ENCODE measurements around the gene USP3. TPM values are rescaled to one million over a fixed set of nuclear protein-coding genes. Genes with fewer than 3 reads are reported as not detected.

The USP3 gene
- total and polyA plus RNA-seq, 10 of the 15 experiments (the other 5 are each of a cell fraction or from before 2014, with no cell fraction given) = 23.8 to 64.5 (median 50.3) TPM

DNA sequence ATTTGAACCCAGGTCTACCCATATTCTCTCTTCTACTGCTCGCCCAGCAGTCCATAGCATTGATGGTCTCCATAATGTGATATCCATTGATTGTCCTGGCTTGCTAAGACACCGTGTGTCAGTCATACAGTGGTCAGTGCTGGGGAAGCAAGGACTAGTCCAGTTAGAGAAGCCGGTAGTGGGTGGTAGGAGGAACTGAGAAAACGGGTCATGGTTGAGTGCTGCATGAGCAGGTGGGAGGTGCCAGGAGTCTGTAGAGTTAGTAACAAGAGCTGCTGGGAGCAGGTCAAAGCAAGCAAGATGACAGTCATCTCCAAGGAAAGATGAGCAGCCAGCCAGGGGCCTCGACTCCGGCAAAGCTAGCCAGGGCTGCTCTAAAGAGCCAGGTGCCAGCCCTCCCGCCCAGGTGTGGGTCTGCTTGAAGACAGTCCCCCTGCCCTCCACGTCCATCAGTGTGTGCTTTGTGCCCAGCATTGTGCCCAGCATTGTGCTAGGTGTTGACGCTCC, 29.5 kb upstream of the USP3 start (continued):
- TF ChIP-seq POLR2AphosphoS2 (IDR thresholded peaks at IDR 0.05; ENCODE audit: low read depth, low read length) (no peak), MTA3 (IDR thresholded peaks at IDR 0.05; ENCODE audit: borderline replicate concordance, low read length) (no peak; the same call in 1 of the 2 replicates)

DNA sequence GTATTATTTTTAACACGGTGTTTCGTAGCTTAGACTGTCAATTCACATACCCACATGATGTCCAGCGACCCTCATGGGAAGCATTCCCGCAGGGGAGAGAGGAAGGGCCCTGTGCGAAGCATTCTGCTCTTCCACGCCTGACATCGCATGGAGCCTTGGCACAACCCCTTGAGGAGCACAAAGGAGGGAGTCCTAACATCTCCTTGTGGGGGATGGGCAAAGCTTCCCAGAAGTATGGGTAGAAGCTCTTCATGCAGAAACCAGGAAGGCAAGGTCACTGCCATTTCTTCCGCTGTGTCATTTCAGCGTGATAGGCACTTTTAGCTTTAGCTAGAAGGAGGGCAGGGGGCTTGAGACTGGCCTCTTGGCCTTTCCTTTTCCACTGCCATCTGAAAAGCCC, 28.7 kb upstream of the USP3 start:
- Histone ChIP-seq H3K27me3 (replicated peaks in 1 of 2; ENCODE audit: control insufficient read depth in 2 of 2, insufficient read depth in 2 of 2, low read length in 1 of 2) (no peaks in the 10 kb centered on the region), H3K27ac (ENCODE audit: control insufficient read depth, insufficient read depth) (peak overlapping the region; percentile 100), H3K4me1 (ENCODE audit: control insufficient read depth, insufficient read depth, low read length) (peaks cover 76% of the 10 kb centered on the region), H3K79me2 (ENCODE audit: control insufficient read depth, insufficient read depth, low read length) (no peaks in the 10 kb centered on the region; the same call in 1 of the 2 replicates), H3K4me3 (no peak overlapping the region), H3K4me2 (ENCODE audit: control insufficient read depth, insufficient read depth) (no peak overlapping the region; the same call in 1 of the 2 replicates), H3K36me3 (ENCODE audit: control insufficient read depth in 2 of 2, insufficient read depth in 2 of 2, low read length in 1 of 2) (no peaks in the 10 kb centered on the region), H4K20me1 (ENCODE audit: control insufficient read depth, insufficient read depth) (no peaks in the 10 kb centered on the region), H2AFZ (ENCODE audit: control insufficient read depth, low read depth, low read length) (no peak overlapping the region), H3K9ac (ENCODE audit: control insufficient read depth, insufficient read depth, low read length) (no peak overlapping the region; the same call in 1 of the 2 replicates), H3K9me3 (replicated peaks; ENCODE audit: control insufficient read depth, insufficient read depth, low read length) (no peaks in the 10 kb centered on the region)
- 48% methylated on average over 9 of the region's 9 CpGs for WGBS (ENCODE audit: insufficient coverage, insufficient replicate concordance, low lambda C conversion rate, missing lambda C conversion rate)
- ATAC-seq (no peak), FAIRE-seq (no peak), DNase-seq (ENCODE audit: low read depth, low spot score) (no peak)
- SMC1A ChIA-PET (ENCODE audit: uncharacterized antibody, unreplicated experiment) = interaction anchor here (0.8 to 6.8 kb wide), 17 partner anchors 8 to 123 kb away, joined by 3 to 115 read pairs (median 6); partner anchors contain the start of genes FBXL22 and USP3
- CTCF ChIA-PET = interaction anchor here (0.6 to 15.5 kb wide), 12 partner anchors 8 to 1093 kb away, joined by 3 to 272 read pairs (median 10); partner anchors contain the start of genes FBXL22 and USP3
- no TSS peak for BruUV-seq (replicated peaks)
- intact Hi-C loops (cut with micrococcal nuclease; ENCODE audit: unreplicated experiment) = loop anchor here (10.0 kb wide), 2 partner anchors 619 to 679 kb away; partner anchors contain the start of genes CIAO2A, SNX1 and SNX22
- POLR2A ChIA-PET = interaction anchor here (1.1 to 5.4 kb wide), 12 partner anchors 8 to 125 kb away, joined by 3 to 40 read pairs (median 6); partner anchors contain the start of gene USP3
- in situ Hi-C loops (cut with MboI) = loop anchor here (25.0 kb wide), 1 partner anchor 1412 kb away; no protein-coding TSS in a partner anchor
- RAD21 ChIA-PET (ENCODE audit: unreplicated experiment) = interaction anchor here (0.7 to 11.9 kb wide), 15 partner anchors 8 to 133 kb away, joined by 3 to 197 read pairs (median 8); partner anchors contain the start of gene USP3
- TF ChIP-seq, protein P1, sequence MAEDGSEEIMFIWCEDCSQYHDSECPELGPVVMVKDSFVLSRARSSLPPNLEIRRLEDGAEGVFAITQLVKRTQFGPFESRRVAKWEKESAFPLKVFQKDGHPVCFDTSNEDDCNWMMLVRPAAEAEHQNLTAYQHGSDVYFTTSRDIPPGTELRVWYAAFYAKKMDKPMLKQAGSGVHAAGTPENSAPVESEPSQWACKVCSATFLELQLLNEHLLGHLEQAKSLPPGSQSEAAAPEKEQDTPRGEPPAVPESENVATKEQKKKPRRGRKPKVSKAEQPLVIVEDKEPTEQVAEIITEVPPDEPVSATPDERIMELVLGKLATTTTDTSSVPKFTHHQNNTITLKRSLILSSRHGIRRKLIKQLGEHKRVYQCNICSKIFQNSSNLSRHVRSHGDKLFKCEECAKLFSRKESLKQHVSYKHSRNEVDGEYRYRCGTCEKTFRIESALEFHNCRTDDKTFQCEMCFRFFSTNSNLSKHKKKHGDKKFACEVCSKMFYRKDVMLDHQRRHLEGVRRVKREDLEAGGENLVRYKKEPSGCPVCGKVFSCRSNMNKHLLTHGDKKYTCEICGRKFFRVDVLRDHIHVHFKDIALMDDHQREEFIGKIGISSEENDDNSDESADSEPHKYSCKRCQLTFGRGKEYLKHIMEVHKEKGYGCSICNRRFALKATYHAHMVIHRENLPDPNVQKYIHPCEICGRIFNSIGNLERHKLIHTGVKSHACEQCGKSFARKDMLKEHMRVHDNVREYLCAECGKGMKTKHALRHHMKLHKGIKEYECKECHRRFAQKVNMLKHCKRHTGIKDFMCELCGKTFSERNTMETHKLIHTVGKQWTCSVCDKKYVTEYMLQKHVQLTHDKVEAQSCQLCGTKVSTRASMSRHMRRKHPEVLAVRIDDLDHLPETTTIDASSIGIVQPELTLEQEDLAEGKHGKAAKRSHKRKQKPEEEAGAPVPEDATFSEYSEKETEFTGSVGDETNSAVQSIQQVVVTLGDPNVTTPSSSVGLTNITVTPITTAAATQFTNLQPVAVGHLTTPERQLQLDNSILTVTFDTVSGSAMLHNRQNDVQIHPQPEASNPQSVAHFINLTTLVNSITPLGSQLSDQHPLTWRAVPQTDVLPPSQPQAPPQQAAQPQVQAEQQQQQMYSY (CRISPR knock-in tag; IDR thresholded peaks at IDR 0.05) = no peak
- TF ChIP-seq ZNF687 (IDR thresholded peaks at IDR 0.05) = no peak
- TF ChIP-seq, protein P2, sequence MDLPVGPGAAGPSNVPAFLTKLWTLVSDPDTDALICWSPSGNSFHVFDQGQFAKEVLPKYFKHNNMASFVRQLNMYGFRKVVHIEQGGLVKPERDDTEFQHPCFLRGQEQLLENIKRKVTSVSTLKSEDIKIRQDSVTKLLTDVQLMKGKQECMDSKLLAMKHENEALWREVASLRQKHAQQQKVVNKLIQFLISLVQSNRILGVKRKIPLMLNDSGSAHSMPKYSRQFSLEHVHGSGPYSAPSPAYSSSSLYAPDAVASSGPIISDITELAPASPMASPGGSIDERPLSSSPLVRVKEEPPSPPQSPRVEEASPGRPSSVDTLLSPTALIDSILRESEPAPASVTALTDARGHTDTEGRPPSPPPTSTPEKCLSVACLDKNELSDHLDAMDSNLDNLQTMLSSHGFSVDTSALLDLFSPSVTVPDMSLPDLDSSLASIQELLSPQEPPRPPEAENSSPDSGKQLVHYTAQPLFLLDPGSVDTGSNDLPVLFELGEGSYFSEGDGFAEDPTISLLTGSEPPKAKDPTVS (IDR thresholded peaks at IDR 0.05; ENCODE audit: low read depth, low read length) = no peak
- no peak for TF ChIP-seq RUNX3 (IDR thresholded peaks at IDR 0.05; ENCODE audit: low read length)
- TF ChIP-seq RAD21 (IDR thresholded peaks at IDR 0.05; ENCODE audit: insufficient read depth, low read depth, low read length) = no peak
- TF ChIP-seq KLF5 (IDR thresholded peaks at IDR 0.05; ENCODE audit: partially characterized antibody) = no peak
- no peak for TF ChIP-seq SREBF1 (IDR thresholded peaks at IDR 0.05; ENCODE audit: low read length)
- TF ChIP-seq JUNB (IDR thresholded peaks at IDR 0.05) = no peak
- no peak for TF ChIP-seq PML (IDR thresholded peaks at IDR 0.05; ENCODE audit: low read length)
- 0 out of 2 replicates have a peak, but pooled peaks have one; percentile 35 for TF ChIP-seq LARP7 (IDR thresholded peaks at IDR 0.05)
